NCI-H774 (cell line): ENCODE results near the gene PTPRD.

Source experiments
- DNase-seq: peaks from one replicate; lab custom pipeline; 2025; lab: John Stamatoyannopoulos, UW

PTPRD gene

DNA sequence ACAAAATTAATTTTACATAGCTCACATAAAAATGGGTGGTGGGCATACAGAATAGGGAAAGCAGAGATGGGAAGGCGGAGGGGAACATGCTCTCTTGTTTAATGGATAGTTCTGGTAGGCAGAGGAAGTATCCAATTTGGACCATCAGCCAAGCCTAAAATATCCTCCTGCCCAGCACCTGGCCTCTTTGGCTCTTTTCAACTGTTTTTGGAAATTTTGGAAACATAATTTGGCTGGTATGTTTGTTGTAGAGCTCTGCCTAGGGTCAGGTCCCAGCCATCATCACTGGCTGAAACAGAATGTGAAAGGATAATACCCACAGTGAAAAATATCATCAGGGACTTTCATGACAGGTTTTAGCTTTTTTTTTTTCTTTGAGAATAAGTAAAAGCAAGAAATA, 2345.9 kb downstream of the PTPRD start:
- DNase-seq = no peak

DNA sequence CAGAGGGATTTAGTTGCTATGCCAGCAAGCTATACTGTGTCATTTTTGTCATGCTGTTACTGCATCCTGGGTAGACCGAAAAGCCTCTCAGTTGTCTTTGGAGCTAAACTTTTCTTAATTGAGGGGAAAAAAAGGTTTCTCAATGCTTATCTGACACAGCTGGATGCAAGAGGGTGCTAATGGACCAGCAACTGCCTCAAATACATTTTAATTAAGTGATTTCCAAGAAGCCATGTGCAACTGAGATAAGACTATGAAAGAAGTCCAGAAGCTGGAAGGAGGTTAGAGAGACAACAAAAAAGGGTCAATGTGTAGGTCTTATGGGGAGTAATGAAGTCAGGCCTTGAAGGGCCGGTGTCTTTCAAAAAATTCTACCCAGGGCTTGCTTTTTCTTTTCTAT, 2347.5 kb downstream of the PTPRD start:
- DNase-seq = no peak
